Measurements from ENCODE around the gene CDK5R1. TPM values are rescaled to one million over a fixed set of nuclear protein-coding genes. Genes with fewer than 3 reads are reported as not detected.

Gene CDK5R1
- total RNA-seq, 2 experiments from 2014 or later = 10.2 to 10.5 TPM

GRCh38 chr17:32471652-32472051, 15.1 kb upstream of the CDK5R1 start:
- H3K4me1 Mint-ChIP-seq (ENCODE audit: low read depth) = no peaks in the 10 kb centered on the region

GRCh38 chr17:32475258-32475657, 11.5 kb upstream of the CDK5R1 start:
- H3K27ac Mint-ChIP-seq = no peak overlapping the region
- POLR2A ChIA-PET = interaction anchor here (1.3 kb wide), 1 partner anchor 12 kb away, joined by 3 read pairs; no protein-coding TSS in a partner anchor

More at GRCh38 chr17:32471652-32472051, 15.1 kb upstream of the CDK5R1 start:
- Mint-ChIP-seq H3K36me3 (ENCODE audit: low read depth) (peaks cover 55% of the 10 kb centered on the region), H3K9me3 (no peaks in the 10 kb centered on the region), H3K4me3 (no peak overlapping the region), H3K27me3 (no peaks in the 10 kb centered on the region), H3K27ac (no peak overlapping the region)
- ChIA-PET POLR2A (interaction anchor here (0.6 to 0.8 kb wide), 2 partner anchors 8 to 12 kb away, joined by 3 to 5 read pairs; no protein-coding TSS in a partner anchor), CTCF (interaction anchor here (0.7 to 2.6 kb wide), 6 partner anchors 9 to 470 kb away, joined by 3 to 35 read pairs (median 4); partner anchors contain the start of genes MYO1D and PSMD11)
- ATAC-seq = no peak
- intact Hi-C loops (cut with micrococcal nuclease) = no loop called here
- TF ChIP-seq CTCF (IDR thresholded peaks at IDR 0.05) = no peak
- no peak for DNase-seq

GRCh38 chr17:32477220-32477619, 9.6 kb upstream of the CDK5R1 start:
- TF ChIP-seq CTCF (IDR thresholded peaks at IDR 0.05) = no peak
- Mint-ChIP-seq H3K36me3 (ENCODE audit: low read depth) (peaks cover 61% of the 10 kb centered on the region), H3K4me3 (no peak overlapping the region), H3K27me3 (no peaks in the 10 kb centered on the region), H3K27ac (peak overlapping the region; percentile 2), H3K9me3 (no peaks in the 10 kb centered on the region), H3K4me1 (ENCODE audit: low read depth) (no peaks in the 10 kb centered on the region)
- no peak for ATAC-seq
- CTCF ChIA-PET = interaction anchor here (1.3 to 3.7 kb wide), 3 partner anchors 10 to 15 kb away, joined by 3 to 29 read pairs (median 24); partner anchors contain the start of gene CDK5R1
- intact Hi-C loops (cut with micrococcal nuclease) = no loop called here
- POLR2A ChIA-PET = no interaction called here
- no peak for DNase-seq

More at GRCh38 chr17:32475258-32475657, 11.5 kb upstream of the CDK5R1 start:
- Mint-ChIP-seq H3K4me3 (no peak overlapping the region), H3K4me1 (ENCODE audit: low read depth) (no peaks in the 10 kb centered on the region), H3K9me3 (no peaks in the 10 kb centered on the region), H3K27me3 (no peaks in the 10 kb centered on the region), H3K36me3 (ENCODE audit: low read depth) (peaks cover 65% of the 10 kb centered on the region)
- intact Hi-C loops (cut with micrococcal nuclease) = no loop called here
- TF ChIP-seq CTCF (IDR thresholded peaks at IDR 0.05) = no peak
- ATAC-seq (no peak), DNase-seq (no peak)
- CTCF ChIA-PET = interaction anchor here (1.1 to 2.5 kb wide), 3 partner anchors 12 to 308 kb away, joined by 3 to 28 read pairs (median 24); no protein-coding TSS in a partner anchor

GRCh38 chr17:32479074-32479617, 7.6 kb upstream of the CDK5R1 start:
- Mint-ChIP-seq H3K4me1 (ENCODE audit: low read depth) (peaks cover 10% of the 10 kb centered on the region), H3K36me3 (ENCODE audit: low read depth) (peaks cover 55% of the 10 kb centered on the region), H3K27me3 (no peaks in the 10 kb centered on the region), H3K27ac (peak overlapping the region; percentile 32), H3K9me3 (no peaks in the 10 kb centered on the region), H3K4me3 (no peak overlapping the region)
- no peak for DNase-seq
- ChIA-PET CTCF (interaction anchor here (0.8 to 3.7 kb wide), 3 partner anchors 15 to 35 kb away, joined by 3 to 29 read pairs (median 3); partner anchors contain the start of gene PSMD11), POLR2A (no interaction called here)
- TF ChIP-seq CTCF (IDR thresholded peaks at IDR 0.05) = no peak
- intact Hi-C loops (cut with micrococcal nuclease) = no loop called here
- ATAC-seq = no peak

GRCh38 chr17:32481193-32481592, 5.6 kb upstream of the CDK5R1 start:
- CTCF ChIA-PET = interaction anchor here (0.6 to 7.3 kb wide), 3 partner anchors 18 to 274 kb away, joined by 3 to 70 read pairs (median 3); no protein-coding TSS in a partner anchor
- intact Hi-C loops (cut with micrococcal nuclease) = loop anchor here (5.0 to 10.0 kb wide), 2 partner anchors 126 to 274 kb away; no protein-coding TSS in a partner anchor
- peak overlapping the region; percentile 74 for H3K27ac Mint-ChIP-seq
- H3K27me3 Mint-ChIP-seq = no peaks in the 10 kb centered on the region
- no peak for TF ChIP-seq CTCF (IDR thresholded peaks at IDR 0.05)
- ATAC-seq = no peak
- no peaks in the 10 kb centered on the region for H3K9me3 Mint-ChIP-seq
- POLR2A ChIA-PET = interaction anchor here (1.9 kb wide), 1 partner anchor 12 kb away, joined by 6 read pairs; no protein-coding TSS in a partner anchor
- DNase-seq = no peak
- H3K4me3 Mint-ChIP-seq = no peak overlapping the region
- H3K4me1 Mint-ChIP-seq (ENCODE audit: low read depth) = peaks cover 15% of the 10 kb centered on the region
- H3K36me3 Mint-ChIP-seq (ENCODE audit: low read depth) = peaks cover 43% of the 10 kb centered on the region

Data from activated CD8-positive, alpha-beta T cell treated with anti-CD3 and anti-CD28 coated beads for 36 hours (primary cell).